Esophagus muscularis mucosa (tissue), 4 donors: ENCODE results near the gene BHMT2. TPM values are rescaled to one million over a fixed set of nuclear protein-coding genes. Genes with fewer than 3 reads are reported as not detected.

Source experiments
- DNase-seq: peaks from one replicate; pipeline ENCODE4 v3.0.0-alpha.2; 2017; ENCODE audit errors: extremely low spot score
- H3K27ac ChIP-seq, 4 donors: fragments of 200-600 bp; sonication (generic); replicated peaks in 1 of 4; 1 replicate in 3 of 4; 2 replicates in 1 of 4; pipeline ENCODE4 v1.5.1; 2016 to 2019; ENCODE audit warnings: mild to moderate bottlenecking in 1 of 4
- H3K27me3 ChIP-seq, 4 donors: fragments of 200-600 bp; sonication (generic); one replicate each; pipeline versions ENCODE4 v1.5.1 to v1.6.0; 2016 to 2019
- H3K36me3 ChIP-seq, 4 donors: fragments of 200-600 bp; sonication (generic); one replicate each; pipeline ENCODE4 v1.5.1; 2016 to 2019
- H3K4me1 ChIP-seq, 4 donors: fragments of 200-600 bp; sonication (generic); one replicate each; pipeline ENCODE4 v1.5.1; 2016 to 2019
- H3K4me3 ChIP-seq, 4 donors: fragments of 200-600 bp; sonication (generic); 1 replicate in 2 of 4; 2 replicates in 2 of 4; pipeline ENCODE4 v1.5.1; 2016 to 2019; ENCODE audit warnings: mild to moderate bottlenecking in 4 of 4, moderate library complexity in 1 of 4
- H3K9me3 ChIP-seq, 4 donors: fragments of 200-600 bp; sonication (generic); 1 replicate in 3 of 4; 2 replicates in 1 of 4; pipeline ENCODE4 v1.5.1; 2016 to 2019
- EP300 ChIP-seq: sonication (generic); formaldehyde crosslinking; IDR thresholded peaks from one replicate; pipeline ENCODE4 v1.6.1; 2017; ENCODE audit warnings: antibody characterized with exemption
- POLR2A ChIP-seq: fragments of 450-650 bp; IDR thresholded peaks from one replicate; pipeline ENCODE4 v1.6.1; 2017; ENCODE audit warnings: antibody characterized with exemption, moderate library complexity, mild to moderate bottlenecking, low read depth
- POLR2AphosphoS5 ChIP-seq, 2 donors: sonication (generic); formaldehyde crosslinking; IDR thresholded peaks; one replicate each; pipeline ENCODE4 v1.6.1; 2017; ENCODE audit warnings: antibody characterized with exemption in 2 of 2
- WGBS: methylation state at CpG from one replicate; pipeline ENCODE4 v1.1.5; 2018; 5-methylcytosine and 5-hydroxymethylcytosine counted together
- intact Hi-C: fragments of 100-400 bp; cut with DNase I; formaldehyde crosslinking; loops from one replicate; pipeline ENCODE4 v1.15.1; 2023
- total RNA-seq, 4 donors: library from RNA; depleted of rRNA; stranded (reverse); fragments of >200 nt; gene quantifications; one replicate each; pipeline versions ENCODE4 v1.1.0 to v1.2.1, GENCODE V29; 2016
- TF ChIP-seq, protein P1 (sequence below), 3 experiments: fragments of 200-600 bp in 2 of 3; fragments of 450-650 bp in 1 of 3; sonication (generic) in 2 of 3; IDR thresholded peaks; one replicate each; pipeline ENCODE4 v1.5.1; 2017 to 2019; ENCODE audit warnings: antibody characterized with exemption in 3 of 3, mild to moderate bottlenecking in 2 of 3, moderate library complexity in 1 of 3

Gene BHMT2
- total RNA-seq, 4 donors from 2014 or later, result 44.2 to 105 (median 64.1) TPM

DNA sequence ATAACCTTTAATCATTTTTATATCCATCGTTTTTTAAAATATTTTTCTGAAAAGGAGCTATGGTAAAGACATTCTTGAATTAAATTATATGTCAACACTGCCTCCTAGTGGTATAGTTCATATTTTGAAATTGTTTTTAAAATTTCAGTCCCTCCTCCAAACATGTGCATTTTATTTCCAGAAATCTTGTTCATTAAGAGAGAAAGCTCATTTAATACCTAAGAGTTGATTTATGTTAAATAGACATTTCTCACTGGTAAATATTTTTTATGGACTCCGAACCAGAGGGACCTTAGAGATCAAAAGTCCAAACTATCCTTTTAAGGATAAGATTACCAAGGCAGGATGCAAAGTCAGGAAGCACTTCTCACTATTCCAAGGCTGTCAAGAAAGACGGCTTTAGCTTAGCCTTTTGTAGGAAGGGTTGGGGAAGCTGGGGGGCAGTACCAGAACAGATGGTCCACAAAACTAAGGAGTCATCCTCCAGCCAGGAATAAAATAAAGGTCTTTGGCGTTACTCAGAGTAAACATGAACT, 63.6 kb downstream of the BHMT2 start:
- no peak for DNase-seq
- no peaks in the 10 kb centered on the region for H3K36me3 ChIP-seq
- 2% methylated on average over 4 of the region's 4 CpGs for WGBS
- H3K27me3 ChIP-seq, result no peaks in the 10 kb centered on the region
- TF ChIP-seq, protein P1, sequence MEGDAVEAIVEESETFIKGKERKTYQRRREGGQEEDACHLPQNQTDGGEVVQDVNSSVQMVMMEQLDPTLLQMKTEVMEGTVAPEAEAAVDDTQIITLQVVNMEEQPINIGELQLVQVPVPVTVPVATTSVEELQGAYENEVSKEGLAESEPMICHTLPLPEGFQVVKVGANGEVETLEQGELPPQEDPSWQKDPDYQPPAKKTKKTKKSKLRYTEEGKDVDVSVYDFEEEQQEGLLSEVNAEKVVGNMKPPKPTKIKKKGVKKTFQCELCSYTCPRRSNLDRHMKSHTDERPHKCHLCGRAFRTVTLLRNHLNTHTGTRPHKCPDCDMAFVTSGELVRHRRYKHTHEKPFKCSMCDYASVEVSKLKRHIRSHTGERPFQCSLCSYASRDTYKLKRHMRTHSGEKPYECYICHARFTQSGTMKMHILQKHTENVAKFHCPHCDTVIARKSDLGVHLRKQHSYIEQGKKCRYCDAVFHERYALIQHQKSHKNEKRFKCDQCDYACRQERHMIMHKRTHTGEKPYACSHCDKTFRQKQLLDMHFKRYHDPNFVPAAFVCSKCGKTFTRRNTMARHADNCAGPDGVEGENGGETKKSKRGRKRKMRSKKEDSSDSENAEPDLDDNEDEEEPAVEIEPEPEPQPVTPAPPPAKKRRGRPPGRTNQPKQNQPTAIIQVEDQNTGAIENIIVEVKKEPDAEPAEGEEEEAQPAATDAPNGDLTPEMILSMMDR (IDR thresholded peaks at IDR 0.05), result peak; percentile 46 to 60 (median 48)
- no peak for TF ChIP-seq POLR2A
- H3K27ac ChIP-seq, result peak overlapping the region; percentile 79 to 87 (median 82)
- peaks cover 5 to 24% (median 16%) of the 10 kb centered on the region in 4 donors for H3K4me1 ChIP-seq
- H3K4me3 ChIP-seq, result peak overlapping the region; percentile 41 to 51 (median 44)
- intact Hi-C loops, result loop anchor here (1.0 to 5.0 kb wide), 3 partner anchors 108 to 329 kb away; no protein-coding TSS in a partner anchor
- no peaks in the 10 kb centered on the region for H3K9me3 ChIP-seq

DNA sequence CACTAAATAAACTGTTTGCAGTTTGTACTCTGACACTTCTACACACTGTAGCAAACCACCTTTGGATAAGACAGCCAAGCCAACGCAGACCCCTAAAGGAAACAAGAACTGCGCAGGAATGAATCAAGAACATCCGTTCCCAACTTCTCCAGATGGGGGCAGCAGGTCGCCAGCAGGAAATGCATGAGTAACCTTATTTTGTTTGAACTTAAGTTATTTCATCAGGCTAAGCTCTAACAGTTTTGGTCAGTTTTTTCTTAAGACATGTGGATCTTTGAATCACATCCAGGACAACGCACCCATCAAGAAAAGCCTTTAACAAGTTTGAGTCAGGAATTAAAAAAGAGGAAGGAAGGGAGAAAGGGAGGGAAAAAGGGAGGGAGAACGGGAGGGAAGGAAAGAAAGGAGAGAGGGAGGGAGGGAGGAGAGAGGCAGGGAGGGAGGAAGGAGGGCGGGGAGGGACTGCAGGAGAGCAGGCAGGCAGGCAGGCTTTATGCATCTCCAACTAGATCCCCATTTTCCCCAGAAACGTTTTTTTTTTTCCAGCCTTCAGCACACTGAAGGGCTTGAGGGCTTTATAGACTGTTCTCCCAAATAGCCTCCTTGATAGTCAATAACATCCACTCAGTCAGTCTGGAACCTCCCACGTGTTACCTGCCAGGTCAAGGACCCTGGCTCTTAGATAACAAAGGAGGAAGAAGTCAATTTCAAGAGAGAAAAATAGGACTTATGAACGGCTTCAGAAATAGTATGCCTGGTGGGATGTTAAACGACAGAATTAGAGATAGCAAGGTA, 64.3 kb downstream of the BHMT2 start:
- H3K27ac ChIP-seq, result peak overlapping the region; percentile 79 to 87 (median 82)
- no peaks in the 10 kb centered on the region for H3K27me3 ChIP-seq
- no peaks in the 10 kb centered on the region for H3K9me3 ChIP-seq
- intact Hi-C loops, result loop anchor here (1.0 to 5.0 kb wide), 3 partner anchors 109 to 328 kb away; no protein-coding TSS in a partner anchor
- TF ChIP-seq, protein P1 (IDR thresholded peaks at IDR 0.05), result peak; percentile 69 to 83 (median 78)
- peak; percentile 33 to 36 for TF ChIP-seq POLR2AphosphoS5 (IDR thresholded peaks at IDR 0.05)
- no peak for TF ChIP-seq POLR2A
- DNase-seq, result peak; percentile 94
- H3K36me3 ChIP-seq, result no peaks in the 10 kb centered on the region
- WGBS, result 6% methylated on average over 11 of the region's 11 CpGs
- H3K4me1 ChIP-seq, result peaks cover 5 to 21% (median 16%) of the 10 kb centered on the region in 4 donors
- peak overlapping the region; percentile 41 to 51 (median 44) for H3K4me3 ChIP-seq

DNA sequence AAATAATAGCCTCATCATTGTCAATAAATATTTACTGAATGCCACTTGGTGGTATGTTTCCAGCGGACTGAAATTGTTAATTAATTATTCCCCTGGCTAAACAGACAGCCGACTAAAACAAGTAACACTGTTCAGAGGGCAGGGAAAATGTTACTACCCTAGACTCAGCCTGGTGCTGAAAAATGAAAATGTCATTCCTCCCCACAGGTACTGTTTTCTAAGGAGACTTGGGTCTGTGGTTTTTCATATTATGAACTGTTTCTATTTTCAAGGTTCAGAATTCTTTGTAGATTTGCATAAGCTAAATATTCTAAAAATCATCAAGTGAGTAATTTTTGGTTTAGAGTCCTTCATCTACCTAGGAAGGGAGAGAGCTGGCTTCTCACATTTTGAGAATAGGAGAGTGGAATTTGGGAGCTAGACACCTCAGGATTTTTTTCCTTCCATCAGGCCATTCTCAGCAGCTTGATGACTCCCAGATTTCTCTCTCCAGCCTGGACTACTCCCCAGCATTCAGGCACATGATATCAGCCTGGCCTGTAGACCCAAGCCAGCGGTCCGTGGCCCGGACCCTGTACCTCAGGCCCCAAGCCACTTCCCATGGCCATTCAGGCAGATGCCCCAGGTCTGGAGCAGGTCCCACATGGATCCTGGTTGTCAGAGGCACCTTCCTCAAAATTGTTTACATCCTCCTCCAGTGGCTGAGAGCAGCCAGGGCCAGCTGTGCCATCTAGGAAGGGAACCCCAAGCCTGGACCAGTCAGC, 66.4 kb downstream of the BHMT2 start:
- no peak for DNase-seq
- WGBS, result 91% methylated on average over 5 of the region's 5 CpGs
- Histone ChIP-seq H3K27ac (no peak overlapping the region), H3K36me3 (no peaks in the 10 kb centered on the region), H3K4me1 (peaks cover 5 to 21% (median 16%) of the 10 kb centered on the region in 4 donors), H3K4me3 (no peak overlapping the region), H3K9me3 (no peaks in the 10 kb centered on the region), H3K27me3 (no peaks in the 10 kb centered on the region)
- intact Hi-C loops, result no loop called here
- TF ChIP-seq POLR2AphosphoS5 (IDR thresholded peaks at IDR 0.05) (no peak), POLR2A (no peak), EP300 (no peak)
- TF ChIP-seq, protein P1 (IDR thresholded peaks at IDR 0.05), result no peak

DNA sequence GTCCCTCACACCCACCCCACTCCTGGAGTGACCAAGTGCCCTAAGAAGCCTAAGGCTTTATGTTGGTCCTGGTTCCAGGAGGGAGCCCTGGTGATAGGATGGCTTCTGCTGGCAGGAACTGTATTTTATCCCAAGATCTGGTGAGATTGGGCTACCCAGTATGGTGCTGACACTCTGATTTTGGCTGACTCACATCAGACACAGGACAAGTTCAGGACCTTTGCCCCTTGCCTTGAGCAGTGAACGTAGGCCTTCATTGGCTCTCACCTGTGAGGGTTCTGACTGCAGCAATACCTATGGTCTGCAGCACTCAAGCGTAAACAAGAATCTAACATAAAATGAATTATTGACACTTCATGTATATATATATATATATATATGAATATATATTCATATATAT, 67.1 kb downstream of the BHMT2 start:
- no peak overlapping the region for H3K4me3 ChIP-seq
- no peaks in the 10 kb centered on the region for H3K9me3 ChIP-seq
- no peaks in the 10 kb centered on the region for H3K27me3 ChIP-seq
- 87% methylated on average over 2 of the region's 2 CpGs for WGBS
- peaks cover 5 to 21% (median 16%) of the 10 kb centered on the region in 4 donors for H3K4me1 ChIP-seq
- no peak for DNase-seq
- H3K36me3 ChIP-seq, result no peaks in the 10 kb centered on the region
- TF ChIP-seq EP300 (no peak), POLR2A (no peak), POLR2AphosphoS5 (IDR thresholded peaks at IDR 0.05) (no peak)
- TF ChIP-seq, protein P1 (IDR thresholded peaks at IDR 0.05), result no peak
- no peak overlapping the region for H3K27ac ChIP-seq
- intact Hi-C loops, result no loop called here

Other genes starting within 250 kb of the BHMT2 start
- gene ARSB, start 84.5 kb upstream of the BHMT2 start, total RNA-seq, result 100 to 1,000 TPM in 1 of 4 donors, 10 to 100 TPM in 3; 58.0 to 103 (median 67.5) TPM
- gene DMGDH, start 93 bp upstream of the BHMT2 start, total RNA-seq, result 1 to 10 TPM; 3.3 to 7.4 (median 4.6) TPM
- 1 to 10 TPM in 3 of 4 donors, under 1 TPM in 1; 0.83 to 4.8 (median 3.9) TPM for gene BHMT, start 42.0 kb downstream of the BHMT2 start, total RNA-seq
- gene JMY, start 166.4 kb downstream of the BHMT2 start, total RNA-seq, result 10 to 100 TPM; 33.2 to 64.2 (median 43.2) TPM